Vagina (tissue), 2 donors: ENCODE measurements around the gene EEIG1. TPM values are rescaled to one million over a fixed set of nuclear protein-coding genes. Genes with fewer than 3 reads are reported as not detected.

Experiments used
- DNase-seq, 2 donors: peaks; one replicate each; pipeline ENCODE4 v3.0.0-alpha.2; 2017; ENCODE audit errors: extremely low spot score in 2 of 2
- H3K27ac ChIP-seq: fragments of 200-600 bp; sonication (generic); one replicate; pipeline ENCODE4 v1.5.1; 2019
- H3K27me3 ChIP-seq: fragments of 200-600 bp; sonication (generic); one replicate; pipeline ENCODE4 v1.5.1; 2019
- H3K36me3 ChIP-seq, 2 donors: fragments of 200-600 bp; sonication (generic); one replicate each; pipeline ENCODE4 v1.5.1; 2017 to 2019
- H3K4me1 ChIP-seq: fragments of 200-600 bp; sonication (generic); one replicate; pipeline ENCODE4 v1.5.1; 2019
- H3K4me3 ChIP-seq, 2 donors: fragments of 200-600 bp; sonication (generic); 1 replicate in 1 of 2; 2 replicates in 1 of 2; pipeline ENCODE4 v1.5.1; 2016 to 2019
- H3K9me3 ChIP-seq: fragments of 200-600 bp; sonication (generic); one replicate; pipeline ENCODE4 v1.5.1; 2019
- CTCF ChIP-seq, 3 experiments: fragments of 450-650 bp in 2 of 3; fragments of 200-600 bp in 1 of 3; sonication (generic) in 1 of 3; IDR thresholded peaks; one replicate each; pipeline ENCODE4 v1.5.1; 2017 to 2019; ENCODE audit warnings: antibody characterized with exemption in 3 of 3, mild to moderate bottlenecking in 2 of 3, moderate library complexity in 2 of 3
- POLR2A ChIP-seq, 2 donors: fragments of 450-650 bp; IDR thresholded peaks; one replicate each; pipeline ENCODE4 v1.6.1; 2017; ENCODE audit warnings: antibody characterized with exemption in 2 of 2, mild to moderate bottlenecking in 2 of 2, moderate library complexity in 2 of 2
- POLR2AphosphoS5 ChIP-seq, 2 donors: sonication (generic); formaldehyde crosslinking; IDR thresholded peaks; one replicate each; pipeline ENCODE4 v1.9.0; 2017; ENCODE audit warnings: antibody characterized with exemption in 2 of 2, mild to moderate bottlenecking in 2 of 2, low read depth in 1 of 2; ENCODE audit not compliant: insufficient read depth in 1 of 2
- intact Hi-C: fragments of 100-400 bp; cut with DNase I; formaldehyde crosslinking; loops from one replicate; pipeline ENCODE4 v1.15.1; 2023
- total RNA-seq: library from RNA; depleted of rRNA; stranded (reverse); fragments of >200 nt; gene quantifications from one replicate; pipeline ENCODE4 v1.2.3, GENCODE V29; 2016

Gene EEIG1
- total RNA-seq, 1 donor from 2014 or later = 30.9 TPM

DNA sequence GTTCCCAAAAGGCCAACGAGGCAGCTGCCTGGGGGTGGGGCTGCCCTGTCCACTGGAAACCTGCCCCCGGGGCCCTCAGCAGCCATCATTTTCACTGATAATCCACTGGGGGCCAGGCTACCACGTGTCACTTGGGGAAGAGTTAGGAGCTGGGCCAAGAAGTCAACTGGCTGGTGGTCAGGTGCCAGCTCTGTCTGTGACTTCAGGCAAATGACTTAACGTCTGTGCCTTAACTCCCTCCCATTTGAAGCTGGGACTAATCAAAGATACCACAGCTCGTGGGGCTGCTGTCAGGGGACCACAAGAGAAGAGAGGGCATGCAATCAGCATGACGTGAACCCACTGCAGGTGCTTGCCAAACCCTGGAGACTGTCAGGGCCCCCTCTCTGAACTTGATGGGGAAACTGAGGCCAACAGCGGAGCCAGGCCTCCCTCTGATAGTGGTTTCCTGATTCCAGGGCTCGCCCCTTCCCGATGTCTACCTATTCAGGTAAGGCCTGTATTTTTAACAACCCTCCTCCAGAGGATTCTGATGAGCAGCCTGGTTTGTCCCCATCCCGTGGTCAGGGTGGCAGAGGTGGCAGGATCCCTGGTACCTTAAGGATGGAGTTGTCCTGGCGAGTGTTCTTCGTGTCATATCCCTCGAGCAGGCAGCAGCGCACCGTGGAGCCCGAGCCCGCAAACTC, 30.8 kb downstream of the EEIG1 start:
- TF ChIP-seq CTCF (IDR thresholded peaks at IDR 0.05) = no peak
- no peak for TF ChIP-seq POLR2A (IDR thresholded peaks at IDR 0.05)
- TF ChIP-seq POLR2AphosphoS5 (IDR thresholded peaks at IDR 0.05; ENCODE audit: insufficient read depth in 1 of 2, low read depth in 1 of 2) = no peak
- Histone ChIP-seq H3K36me3 (peaks cover 0 to 5% of the 10 kb centered on the region in 2 donors), H3K4me3 (no peak overlapping the region), H3K27ac (peak overlapping the region; percentile 64), H3K27me3 (no peaks in the 10 kb centered on the region), H3K9me3 (no peaks in the 10 kb centered on the region), H3K4me1 (peaks cover 68% of the 10 kb centered on the region)
- DNase-seq = no peak
- intact Hi-C loops = no loop called here

DNA sequence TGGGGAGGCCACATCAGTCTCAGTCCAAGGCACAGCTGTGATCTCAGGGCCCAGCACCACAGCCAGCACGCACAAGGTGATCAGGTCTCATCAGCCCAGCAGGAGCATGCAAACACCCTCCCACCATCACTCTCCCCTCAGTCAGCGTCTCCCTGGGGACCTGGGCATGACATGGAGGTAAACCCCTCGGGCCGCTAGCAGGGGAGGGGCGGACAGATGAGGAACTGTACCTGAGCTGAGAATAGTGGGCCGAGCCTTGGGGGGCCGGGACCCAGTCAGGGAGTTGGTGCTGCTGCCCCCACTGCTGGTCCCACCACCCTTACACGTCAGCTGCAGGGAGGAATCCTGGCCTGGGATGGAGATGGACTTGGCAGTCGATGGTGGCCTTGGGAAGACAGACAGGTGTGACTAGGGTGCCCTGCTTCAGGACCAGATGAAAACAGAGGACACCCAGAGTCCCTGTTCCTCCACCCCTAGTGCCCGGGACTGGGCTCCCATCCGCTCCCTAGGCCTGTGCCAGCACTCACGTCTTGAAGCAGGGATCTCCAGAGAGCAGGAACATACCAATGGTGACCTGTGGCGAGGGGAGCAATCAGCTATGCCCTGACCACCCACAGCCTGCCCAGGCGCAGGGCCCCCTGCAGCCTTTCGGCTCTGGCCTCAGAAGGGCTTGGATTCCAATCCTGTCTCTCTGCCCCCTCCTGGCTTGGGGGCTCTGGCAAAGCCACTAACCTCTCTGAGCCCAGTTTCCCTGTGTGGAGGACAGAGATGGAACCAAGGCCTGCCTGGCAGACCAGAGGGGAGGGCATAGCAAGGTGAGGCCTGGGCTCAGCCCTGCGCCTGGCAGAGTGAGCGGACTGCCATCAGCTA, 32.7 kb downstream of the EEIG1 start:
- intact Hi-C loops = no loop called here
- Histone ChIP-seq H3K4me3 (no peak overlapping the region), H3K36me3 (peaks cover 0 to 16% of the 10 kb centered on the region in 2 donors), H3K27me3 (no peaks in the 10 kb centered on the region), H3K4me1 (peaks cover 63% of the 10 kb centered on the region), H3K27ac (peak overlapping the region; percentile 69), H3K9me3 (no peaks in the 10 kb centered on the region)
- DNase-seq = no peak
- no peak for TF ChIP-seq CTCF (IDR thresholded peaks at IDR 0.05)
- TF ChIP-seq POLR2A (IDR thresholded peaks at IDR 0.05) = no peak
- no peak for TF ChIP-seq POLR2AphosphoS5 (IDR thresholded peaks at IDR 0.05; ENCODE audit: insufficient read depth in 1 of 2, low read depth in 1 of 2)

DNA sequence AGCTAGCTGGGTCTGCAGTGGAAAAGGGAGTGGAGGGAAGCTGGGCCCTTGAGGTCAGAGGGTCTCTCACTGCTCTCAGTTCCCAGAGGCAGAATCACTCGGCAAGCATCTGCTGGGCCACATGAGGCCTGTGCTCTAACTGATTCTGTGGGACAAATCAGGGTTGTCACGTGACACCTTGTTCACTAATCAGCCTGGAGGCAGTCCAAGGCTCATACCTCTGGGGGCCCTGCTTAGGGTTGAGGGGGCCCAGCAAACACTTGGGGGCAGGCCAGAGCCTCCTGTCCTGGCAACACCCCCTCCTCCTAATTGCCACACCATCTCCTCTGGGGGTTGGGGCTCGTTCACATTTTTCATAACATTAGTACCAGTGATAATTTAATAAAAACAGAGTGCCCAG, 34.1 kb downstream of the EEIG1 start:
- peak overlapping the region; percentile 69 for H3K27ac ChIP-seq
- no peaks in the 10 kb centered on the region for H3K27me3 ChIP-seq
- peaks cover 63% of the 10 kb centered on the region for H3K4me1 ChIP-seq
- no peak overlapping the region for H3K4me3 ChIP-seq
- H3K9me3 ChIP-seq = no peaks in the 10 kb centered on the region
- intact Hi-C loops = no loop called here
- no peak for DNase-seq
- peaks cover 0 to 29% of the 10 kb centered on the region in 2 donors for H3K36me3 ChIP-seq
- TF ChIP-seq POLR2A (IDR thresholded peaks at IDR 0.05) = no peak
- no peak for TF ChIP-seq CTCF (IDR thresholded peaks at IDR 0.05)
- TF ChIP-seq POLR2AphosphoS5 (IDR thresholded peaks at IDR 0.05; ENCODE audit: insufficient read depth in 1 of 2, low read depth in 1 of 2) = no peak

- no peaks in the 10 kb centered on the region for H3K27me3 ChIP-seq
- DNase-seq = no peak
- TF ChIP-seq CTCF (IDR thresholded peaks at IDR 0.05) = no peak
- TF ChIP-seq POLR2A (IDR thresholded peaks at IDR 0.05) = no peak
- TF ChIP-seq POLR2AphosphoS5 (IDR thresholded peaks at IDR 0.05; ENCODE audit: insufficient read depth in 1 of 2, low read depth in 1 of 2) = no peak
- no peak overlapping the region for H3K4me3 ChIP-seq
- intact Hi-C loops = no loop called here
- H3K9me3 ChIP-seq = no peaks in the 10 kb centered on the region
- peaks cover 0 to 32% of the 10 kb centered on the region in 2 donors for H3K36me3 ChIP-seq
- peaks cover 59% of the 10 kb centered on the region for H3K4me1 ChIP-seq
- peak overlapping the region; percentile 69 for H3K27ac ChIP-seq
Measured at GRCh38 chr9:127945942-127946341, 34.8 kb downstream of the EEIG1 start.
